GM11168 (cell line): Measurements from ENCODE around the gene HRAS.

Source experiments
- in situ Hi-C: fragments of 300-500 bp; cut with MboI; formaldehyde crosslinking; loops from one replicate; pipeline ENCODE4 v1.12.0; 2022; ENCODE audit warnings: low sequenced_read_pairs; ENCODE audit not compliant: unreplicated experiment

Gene HRAS

GRCh38 chr11:567629-568292 is 32.4 kb upstream of the HRAS start:
- in situ Hi-C loops = no loop called here

- in situ Hi-C loops = no loop called here
Measured at GRCh38 chr11:567011-567628, 31.7 kb upstream of the HRAS start.

GRCh38 chr11:565921-566509 is 30.6 kb upstream of the HRAS start:
- in situ Hi-C loops = no loop called here

- in situ Hi-C loops = no loop called here
Measured at GRCh38 chr11:563812-564578, 28.6 kb upstream of the HRAS start.

GRCh38 chr11:563066-563811 is 27.9 kb upstream of the HRAS start:
- in situ Hi-C loops = no loop called here

GRCh38 chr11:562046-562645 is 26.8 kb upstream of the HRAS start:
- in situ Hi-C loops = no loop called here

- in situ Hi-C loops = no loop called here
Measured at GRCh38 chr11:561148-562003, 26.0 kb upstream of the HRAS start.

GRCh38 chr11:560305-561147 is 25.1 kb upstream of the HRAS start, which contains the start of the genes LMNTD2 and RASSF7:
LMNTD2 (minus strand) TSS chr11:560738; CDS start chr11:560716, 22 bp downstream.
RASSF7 (plus strand) TSS chr11:560970; CDS start chr11:561769, 799 bp downstream.
- in situ Hi-C loops = no loop called here

- in situ Hi-C loops = loop anchor here (10.0 kb wide), 1 partner anchor 155 kb away; no protein-coding TSS in a partner anchor
Measured at GRCh38 chr11:559712-560304, 24.4 kb upstream of the HRAS start.

GRCh38 chr11:559020-559620 is 23.7 kb upstream of the HRAS start:
- in situ Hi-C loops = loop anchor here (10.0 kb wide), 1 partner anchor 156 kb away; no protein-coding TSS in a partner anchor

GRCh38 chr11:558503-558902 is 23.1 kb upstream of the HRAS start:
- in situ Hi-C loops = loop anchor here (10.0 kb wide), 1 partner anchor 156 kb away; no protein-coding TSS in a partner anchor

GRCh38 chr11:557328-558132 is 22.2 kb upstream of the HRAS start:
- in situ Hi-C loops = loop anchor here (10.0 kb wide), 1 partner anchor 157 kb away; no protein-coding TSS in a partner anchor

- in situ Hi-C loops = loop anchor here (10.0 kb wide), 1 partner anchor 158 kb away; no protein-coding TSS in a partner anchor
Measured at GRCh38 chr11:556662-557256, 21.4 kb upstream of the HRAS start.

GRCh38 chr11:555780-556661 is 20.6 kb upstream of the HRAS start:
- in situ Hi-C loops = loop anchor here (10.0 kb wide), 1 partner anchor 159 kb away; no protein-coding TSS in a partner anchor
